Muscle of leg (tissue), 11 donors: ENCODE results near the gene OTOG. TPM values are rescaled to one million over a fixed set of nuclear protein-coding genes. Genes with fewer than 3 reads are reported as not detected.

Source experiments
- DNase-seq: peaks from one replicate; pipeline ENCODE4 v3.0.0; 2013
- H3K27ac ChIP-seq: one replicate; pipeline ENCODE4 v1.5.1; 2013; ENCODE audit warnings: mild to moderate bottlenecking, low read length, control low read depth
- H3K27me3 ChIP-seq: one replicate; pipeline ENCODE4 v1.6.1; 2013; ENCODE audit warnings: low read length; ENCODE audit not compliant: control insufficient read depth, insufficient read depth
- H3K36me3 ChIP-seq: one replicate; pipeline ENCODE4 v1.6.1; 2013; ENCODE audit warnings: low read length; ENCODE audit not compliant: control insufficient read depth, insufficient read depth
- H3K4me1 ChIP-seq: one replicate; pipeline ENCODE4 v1.6.1; 2013; ENCODE audit warnings: low read length; ENCODE audit not compliant: control insufficient read depth, insufficient read depth
- H3K4me3 ChIP-seq: one replicate; pipeline ENCODE4 v1.5.1; 2013; ENCODE audit warnings: low read length, control low read depth
- H3K9me3 ChIP-seq: replicated peaks from 2 replicates; pipeline ENCODE4 v1.6.1; 2013; ENCODE audit warnings: low read depth, low read length; ENCODE audit not compliant: control insufficient read depth
- WGBS: methylation state at CpG from one replicate; pipeline ENCODE4 v1.1.5; 2013; ENCODE audit warnings: missing lambda C conversion rate; ENCODE audit not compliant: insufficient coverage; 5-methylcytosine and 5-hydroxymethylcytosine counted together
- polyA plus RNA-seq, 8 donors: library from polyadenylated mRNA; unstranded; fragments of 120-200 nt; gene quantifications; one replicate each; pipeline versions ENCODE4 v1.2.1 to v1.2.3, GENCODE V29; 2013; ENCODE audit warnings: inconsistent platforms in 1 of 8, low replicate concordance in 1 of 8; ENCODE audit not compliant: insufficient read length in 8 of 8, insufficient read depth in 1 of 8
- total RNA-seq: library from RNA; stranded (reverse); fragments of 120-200 nt; gene quantifications from one replicate; pipeline ENCODE4 v1.2.4, GENCODE V29; 2013

OTOG gene
- total and polyA plus RNA-seq, 9 donors: under 0.01 to 0.05 (median 0.04) TPM; not detected in 4

DNA sequence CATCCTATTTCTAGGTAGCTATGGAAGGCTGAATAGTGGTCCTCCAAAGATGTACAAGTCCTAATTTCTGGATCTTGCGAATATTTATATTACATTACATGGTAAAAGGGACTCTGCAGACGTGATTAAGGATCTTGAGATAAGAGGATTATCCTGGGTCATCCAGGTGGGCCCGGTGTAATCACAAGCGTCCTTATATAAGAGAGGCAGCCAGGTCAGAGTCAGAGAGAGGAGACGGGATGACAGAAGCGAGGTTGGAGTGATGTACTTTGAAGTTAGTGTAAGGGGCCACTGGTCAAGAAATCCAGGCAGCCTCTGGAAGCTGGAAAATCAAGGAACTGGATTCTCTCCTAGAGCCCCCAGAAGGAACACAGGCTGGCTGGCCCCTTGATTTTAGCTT is 102.2 kb downstream of the OTOG start:
- no peaks in the 10 kb centered on the region for H3K36me3 ChIP-seq
- H3K4me3 ChIP-seq: no peak overlapping the region
- WGBS: 60% methylated on average over 2 of the region's 6 CpGs
- DNase-seq: no peak
- peaks cover 4% of the 10 kb centered on the region for H3K27me3 ChIP-seq
- H3K27ac ChIP-seq: peak overlapping the region; percentile 93
- H3K4me1 ChIP-seq: peaks cover 63% of the 10 kb centered on the region
- peaks cover 9% of the 10 kb centered on the region for H3K9me3 ChIP-seq

DNA sequence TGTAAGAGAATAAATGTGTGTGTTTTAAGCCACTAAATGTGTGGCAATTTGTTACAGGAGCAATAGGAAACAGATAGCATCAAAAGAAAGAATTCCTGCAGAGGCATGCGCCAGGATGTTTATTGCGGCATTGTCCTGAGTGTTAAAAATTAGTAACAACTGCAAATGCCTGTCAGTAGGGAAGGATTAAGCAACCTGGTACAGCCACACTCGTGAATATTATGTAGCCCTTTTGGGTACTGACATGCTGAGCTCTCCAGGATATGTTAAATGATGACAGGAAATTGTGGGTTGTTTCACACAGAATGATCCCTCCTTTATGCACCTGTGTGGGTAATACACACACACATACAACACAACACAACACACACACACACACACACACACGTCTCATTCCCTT is 102.6 kb downstream of the OTOG start:
- DNase-seq: peak; percentile 20
- Histone ChIP-seq H3K4me1 (peaks cover 63% of the 10 kb centered on the region), H3K27me3 (peaks cover 4% of the 10 kb centered on the region), H3K9me3 (peaks cover 9% of the 10 kb centered on the region), H3K4me3 (no peak overlapping the region), H3K27ac (peak overlapping the region; percentile 93), H3K36me3 (no peaks in the 10 kb centered on the region)
- WGBS: 56% methylated on average over 2 of the region's 4 CpGs

DNA sequence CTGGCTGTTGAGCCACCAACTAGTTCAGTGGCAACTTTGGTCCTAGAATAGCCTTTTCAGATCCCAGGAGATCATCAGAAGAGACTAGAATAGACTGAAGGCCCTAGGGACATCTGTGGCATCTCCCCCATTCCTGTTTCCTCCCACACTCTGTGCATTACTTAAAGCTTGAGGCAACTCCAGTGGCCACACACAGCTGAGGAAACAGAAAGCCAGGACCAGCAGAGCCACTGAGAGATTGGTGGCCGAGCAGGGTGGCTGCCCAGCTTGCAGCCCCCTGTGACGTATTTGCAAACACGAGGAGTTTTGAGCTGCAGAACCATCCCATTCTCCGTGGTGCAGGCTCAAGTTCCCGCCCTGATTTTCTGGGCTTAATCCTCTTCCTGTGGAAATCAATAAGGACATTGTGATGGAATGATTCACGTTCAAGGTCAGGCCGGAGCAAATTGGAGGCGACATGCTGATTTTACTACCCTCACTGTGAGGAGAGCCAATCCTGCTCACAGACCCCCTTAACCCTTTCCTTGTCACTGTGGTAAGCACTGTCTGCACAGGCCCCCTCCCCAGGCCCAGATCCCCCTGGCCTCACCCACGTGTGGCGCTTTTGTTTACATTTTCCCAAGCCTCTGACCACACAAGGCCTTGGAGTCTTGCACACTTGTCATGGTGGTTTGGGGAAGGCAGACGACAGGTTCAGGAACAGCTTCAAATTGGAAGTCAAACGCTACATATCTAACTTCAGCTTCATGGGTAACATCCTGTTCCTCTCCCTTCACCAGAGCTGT is 103.3 kb downstream of the OTOG start:
- peaks cover 63% of the 10 kb centered on the region for H3K4me1 ChIP-seq
- H3K4me3 ChIP-seq: no peak overlapping the region
- H3K36me3 ChIP-seq: no peaks in the 10 kb centered on the region
- peaks cover 4% of the 10 kb centered on the region for H3K27me3 ChIP-seq
- peak; percentile 86 for DNase-seq
- peaks cover 9% of the 10 kb centered on the region for H3K9me3 ChIP-seq
- H3K27ac ChIP-seq: peak overlapping the region; percentile 93
- 20% methylated on average over 5 of the region's 12 CpGs for WGBS

DNA sequence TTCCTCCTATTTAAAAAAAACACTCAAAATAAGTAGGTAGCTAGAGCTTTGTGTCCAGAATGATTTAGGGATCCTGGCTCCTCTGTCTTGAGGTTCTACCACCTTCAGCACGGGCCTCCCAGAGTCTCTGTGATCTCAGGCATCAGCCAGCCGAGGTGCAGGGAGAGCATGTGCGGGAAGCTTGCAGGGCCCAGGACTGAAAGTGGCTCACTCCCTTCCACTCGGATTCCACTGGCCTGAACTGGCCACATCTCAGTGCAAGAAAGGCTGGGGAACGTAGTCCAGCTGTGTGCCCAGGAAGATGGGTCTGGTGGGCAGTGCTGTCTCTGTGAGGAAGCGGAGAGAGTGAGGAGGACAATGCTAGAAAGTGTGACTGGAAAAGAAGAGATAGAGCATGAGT is 104.0 kb downstream of the OTOG start:
- no peak for DNase-seq
- peak overlapping the region; percentile 93 for H3K27ac ChIP-seq
- peaks cover 63% of the 10 kb centered on the region for H3K4me1 ChIP-seq
- peaks cover 4% of the 10 kb centered on the region for H3K27me3 ChIP-seq
- H3K9me3 ChIP-seq: peaks cover 9% of the 10 kb centered on the region
- WGBS: 48% methylated on average over 5 of the region's 6 CpGs
- H3K36me3 ChIP-seq: no peaks in the 10 kb centered on the region
- no peak overlapping the region for H3K4me3 ChIP-seq

DNA sequence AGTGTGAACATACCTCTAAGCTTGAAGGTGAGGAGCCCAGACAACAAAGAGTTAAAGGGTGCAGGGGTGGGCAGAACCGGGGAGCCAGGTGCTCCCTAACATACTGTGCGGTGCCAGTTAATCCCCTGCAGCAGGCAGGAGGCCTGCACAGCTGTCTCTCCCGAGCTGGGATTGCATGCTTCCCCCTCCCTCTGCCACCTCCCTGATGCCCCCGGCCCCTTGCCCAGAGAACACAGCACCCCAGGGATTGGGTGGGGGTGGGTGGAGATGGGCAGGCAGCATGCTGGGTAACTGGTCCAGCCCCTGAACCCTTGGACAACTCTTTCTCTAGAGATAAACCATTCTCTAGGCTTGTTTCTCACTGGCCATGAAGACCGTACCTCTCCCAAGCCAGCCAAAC is 104.6 kb downstream of the OTOG start:
- WGBS: 75% methylated on average over 1 of the region's 5 CpGs
- no peaks in the 10 kb centered on the region for H3K36me3 ChIP-seq
- H3K4me1 ChIP-seq: peaks cover 63% of the 10 kb centered on the region
- DNase-seq: peak; percentile 81
- H3K27me3 ChIP-seq: peaks cover 4% of the 10 kb centered on the region
- H3K9me3 ChIP-seq: peaks cover 9% of the 10 kb centered on the region
- peak overlapping the region; percentile 93 for H3K27ac ChIP-seq
- no peak overlapping the region for H3K4me3 ChIP-seq

DNA sequence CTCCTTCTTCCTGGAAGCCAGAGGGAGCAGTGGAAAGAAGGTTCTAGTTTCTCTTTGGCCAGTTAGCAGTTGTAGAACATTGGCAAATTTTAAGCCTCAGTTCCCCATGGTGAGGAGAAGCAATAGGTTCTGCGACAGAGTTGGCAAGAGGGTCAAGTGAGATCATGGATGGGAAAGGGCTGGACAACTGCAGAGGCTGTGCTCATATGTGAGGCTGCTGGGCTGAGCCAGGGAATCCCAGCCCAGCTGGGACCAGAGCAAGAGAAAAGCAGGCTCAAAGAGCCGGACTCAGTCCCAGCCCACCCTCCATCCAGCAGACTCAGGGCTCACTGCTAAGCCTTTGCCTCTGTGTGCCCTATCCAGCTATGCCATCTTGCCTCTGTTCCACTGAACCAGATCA is 105.5 kb downstream of the OTOG start:
- WGBS: 50% methylated on average over 1 of the region's 2 CpGs
- peaks cover 56% of the 10 kb centered on the region for H3K4me1 ChIP-seq
- H3K27ac ChIP-seq: peak overlapping the region; percentile 93
- H3K36me3 ChIP-seq: no peaks in the 10 kb centered on the region
- DNase-seq: peak; percentile 89
- peaks cover 4% of the 10 kb centered on the region for H3K27me3 ChIP-seq
- peaks cover 4% of the 10 kb centered on the region for H3K9me3 ChIP-seq
- no peak overlapping the region for H3K4me3 ChIP-seq

DNA sequence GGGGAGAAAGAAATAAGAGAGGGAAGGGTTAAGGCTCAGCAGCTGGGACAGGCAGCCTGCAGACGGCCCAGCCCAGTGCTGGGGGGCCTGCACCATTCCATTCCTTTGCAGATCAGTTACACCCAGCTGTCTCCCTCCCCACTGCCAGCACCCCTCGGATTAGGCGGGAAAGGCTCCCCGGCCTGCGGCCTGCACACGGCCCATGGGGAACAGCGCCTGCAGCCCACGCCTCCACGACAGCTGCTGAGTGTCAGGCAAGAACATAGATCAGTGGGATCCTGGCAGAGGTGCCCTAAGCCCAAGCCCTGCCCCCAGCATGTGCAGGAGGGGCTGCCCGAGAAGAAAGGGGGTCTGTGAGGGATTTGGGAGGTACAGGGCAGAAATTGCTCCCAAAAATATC is 106.6 kb downstream of the OTOG start:
- 19% methylated on average over 8 of the region's 10 CpGs for WGBS
- Histone ChIP-seq H3K4me3 (no peak overlapping the region), H3K27me3 (peaks cover under 1% of the 10 kb centered on the region), H3K4me1 (peaks cover 52% of the 10 kb centered on the region), H3K27ac (peak overlapping the region; percentile 93), H3K9me3 (no peaks in the 10 kb centered on the region), H3K36me3 (no peaks in the 10 kb centered on the region)
- DNase-seq: peak; percentile 92

DNA sequence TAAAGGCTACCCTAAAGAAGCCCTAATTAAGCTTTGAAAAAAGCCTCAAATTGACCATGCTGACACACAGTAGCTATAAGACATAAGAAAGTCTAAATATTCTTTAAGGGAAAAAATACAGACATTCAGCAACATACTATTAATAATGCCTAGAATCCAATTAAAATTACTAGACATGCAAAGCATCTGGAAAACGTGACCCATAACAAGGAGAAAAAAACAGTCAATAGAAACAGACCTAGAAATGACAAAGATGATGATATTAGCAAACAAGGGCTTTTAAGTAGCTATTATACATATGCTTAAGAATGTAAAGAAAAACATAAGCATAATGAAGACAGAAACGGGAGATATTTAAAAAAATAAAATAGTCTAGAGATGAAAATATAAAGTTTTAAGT is 108.6 kb downstream of the OTOG start:
- WGBS: no CpG with 5 or more reads among the region's 2 CpGs
- H3K4me1 ChIP-seq: peaks cover 31% of the 10 kb centered on the region
- no peak overlapping the region for H3K27ac ChIP-seq
- no peak for DNase-seq
- no peak overlapping the region for H3K4me3 ChIP-seq
- no peaks in the 10 kb centered on the region for H3K27me3 ChIP-seq
- no peaks in the 10 kb centered on the region for H3K36me3 ChIP-seq
- no peaks in the 10 kb centered on the region for H3K9me3 ChIP-seq

DNA sequence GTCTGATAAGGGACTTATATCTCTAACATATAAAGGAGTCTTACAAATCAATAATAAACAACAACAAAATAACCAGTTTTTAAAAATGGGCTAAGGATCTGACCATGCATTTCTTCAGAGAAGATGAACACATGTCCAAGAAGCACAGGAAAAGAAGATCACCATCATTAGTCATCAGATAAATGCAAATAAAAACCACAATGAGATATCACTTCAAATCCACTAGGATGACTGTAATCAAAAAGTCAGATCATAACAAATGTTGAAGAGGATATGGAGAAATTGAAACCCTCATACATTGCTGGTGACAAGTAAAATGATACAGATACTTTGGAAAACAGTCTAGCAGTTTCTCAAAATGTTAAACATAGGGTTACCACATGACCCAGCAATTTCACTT is 111.2 kb downstream of the OTOG start:
- no peaks in the 10 kb centered on the region for H3K27me3 ChIP-seq
- no peak overlapping the region for H3K4me3 ChIP-seq
- no peaks in the 10 kb centered on the region for H3K9me3 ChIP-seq
- peaks cover 6% of the 10 kb centered on the region for H3K4me1 ChIP-seq
- H3K27ac ChIP-seq: no peak overlapping the region
- no peaks in the 10 kb centered on the region for H3K36me3 ChIP-seq
- DNase-seq: no peak

DNA sequence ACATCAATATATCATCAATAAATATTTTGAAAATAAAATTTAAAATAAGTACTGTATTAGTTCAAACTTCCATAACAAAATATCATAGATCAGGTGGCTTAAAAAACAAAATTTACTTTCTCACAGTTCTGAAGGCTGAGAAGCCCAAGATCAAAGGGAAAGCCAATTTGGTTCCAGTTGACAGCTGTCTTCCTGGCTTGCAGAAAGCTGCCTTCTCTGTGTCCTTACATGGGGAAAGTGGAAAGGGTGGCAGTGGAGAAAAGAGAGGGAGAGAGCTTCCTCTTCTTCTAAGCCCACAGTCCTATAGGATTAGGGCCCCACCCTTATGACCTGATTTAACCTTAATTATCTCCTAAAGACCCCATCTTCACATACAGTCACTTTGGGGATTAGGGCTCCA is 121.1 kb downstream of the OTOG start:
- no peak overlapping the region for H3K4me3 ChIP-seq
- H3K4me1 ChIP-seq: peaks cover 3% of the 10 kb centered on the region
- no peaks in the 10 kb centered on the region for H3K27me3 ChIP-seq

DNA sequence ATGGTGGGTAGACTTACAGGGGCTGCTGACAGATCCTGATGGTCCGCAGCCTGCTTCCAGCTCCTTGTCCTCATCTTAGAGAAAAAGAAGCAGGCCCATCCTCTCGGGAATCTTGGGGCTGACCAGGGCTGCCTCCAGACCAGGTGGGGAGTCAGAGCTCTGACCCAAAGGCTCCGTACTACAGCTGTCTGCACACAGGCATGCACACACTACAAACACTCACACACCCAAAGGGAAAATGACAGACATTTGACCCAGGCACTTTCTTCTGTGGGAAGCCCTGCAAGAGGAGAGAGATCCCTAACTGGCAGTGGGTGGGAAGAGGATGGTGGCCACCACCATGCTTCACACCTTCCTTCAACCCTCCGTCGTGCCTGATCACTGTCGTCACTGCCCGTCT is 125.4 kb downstream of the OTOG start:
- WGBS: 81% methylated on average over 6 of the region's 7 CpGs
- Histone ChIP-seq H3K9me3 (peaks cover 13% of the 10 kb centered on the region), H3K4me1 (peaks cover 3% of the 10 kb centered on the region), H3K36me3 (no peaks in the 10 kb centered on the region), H3K27ac (no peak overlapping the region), H3K4me3 (no peak overlapping the region), H3K27me3 (no peaks in the 10 kb centered on the region)
- DNase-seq: no peak

More for the DNA sequence above, 121.1 kb downstream of the OTOG start:
- Histone ChIP-seq H3K9me3 (no peaks in the 10 kb centered on the region), H3K27ac (no peak overlapping the region), H3K36me3 (no peaks in the 10 kb centered on the region)
- no peak for DNase-seq
